ENCODE results near the gene VEGFD. TPM values are rescaled to one million over a fixed set of nuclear protein-coding genes. Genes with fewer than 3 reads are reported as not detected.

The VEGFD gene
- total and polyA plus RNA-seq, 9 of the 15 experiments (the other 6 are each of a cell fraction or from before 2014, with no cell fraction given): 0.03 TPM; not detected in 8

GRCh38 chrX:15373976-15374375 is 10.2 kb downstream of the VEGFD start:
- FAIRE-seq (no peak), ATAC-seq (no peak), DNase-seq (ENCODE audit: extremely low read depth in 1 of 4, low spot score in 3 of 4) (no peak)
- CTCF ChIA-PET (ENCODE audit: low intra/inter-chr PET ratio): no interaction called here
- H2AFZ ChIP-seq (ENCODE audit: low read depth, low read length): no peak overlapping the region
- no peaks in the 10 kb centered on the region; a peak in 2 of 5 replicates for H3K27me3 ChIP-seq (ENCODE audit: control insufficient read depth in 2 of 2, insufficient read depth in 2 of 2, low read length in 2 of 2)
- no peak overlapping the region for H3K4me2 ChIP-seq (ENCODE audit: insufficient read depth, low read length)
- no peaks in the 10 kb centered on the region for H4K20me1 ChIP-seq (replicated peaks; ENCODE audit: control insufficient read depth, insufficient read depth, low read length)
- intact Hi-C loops (cut with micrococcal nuclease): no loop called here
- in situ Hi-C loops (cut with MboI): no loop called here
- H3K9me1 ChIP-seq (ENCODE audit: control insufficient read depth, insufficient read depth, low read length): no peaks in the 10 kb centered on the region
- no peaks in the 10 kb centered on the region for H3K36me3 ChIP-seq (ENCODE audit: control insufficient read depth, insufficient read depth, low read length)
- TF ChIP-seq ZNF134 (CRISPR knock-in tag; conservative IDR thresholded peaks at IDR 0.05) (no peak), E2F1 (CRISPR knock-in tag; IDR thresholded peaks at IDR 0.05) (no peak), PHF8 (IDR thresholded peaks at IDR 0.05; ENCODE audit: borderline replicate concordance, low read length) (no peak), ZFX (CRISPR knock-in tag; IDR thresholded peaks at IDR 0.05) (no peak), NFYB (IDR thresholded peaks at IDR 0.05; ENCODE audit: extremely low read depth, insufficient read length) (no peak), RBM39 (optimal IDR thresholded peaks at IDR 0.05; ENCODE audit: low read depth, low read length) (no peak), SRF (CRISPR knock-in tag; IDR thresholded peaks at IDR 0.05) (no peak), FOXJ2 (tag; IDR thresholded peaks at IDR 0.05) (no peak), ZC3H11A (IDR thresholded peaks at IDR 0.05; ENCODE audit: low read depth, low read length) (no peak), ZNF224 (CRISPR knock-in tag; IDR thresholded peaks at IDR 0.05) (no peak), KLF1 (tag; IDR thresholded peaks at IDR 0.05) (no peak), IRF2 (CRISPR knock-in tag; IDR thresholded peaks at IDR 0.05) (no peak), TAF9B (IDR thresholded peaks at IDR 0.05; ENCODE audit: partially characterized antibody) (no peak), SETDB1 (IDR thresholded peaks at IDR 0.05; ENCODE audit: low read length) (no peak)
- 0% methylated on average over 3 of the region's 3 CpGs for WGBS (ENCODE audit: insufficient coverage, low coverage, missing lambda C conversion rate)
- H3K4me3 ChIP-seq: no peak overlapping the region
- H3K27ac ChIP-seq (ENCODE audit: extremely low read depth, low read depth, low read length): no peak overlapping the region
- H3K4me1 ChIP-seq (replicated peaks in 1 of 2; ENCODE audit: control insufficient read depth in 2 of 2, insufficient read depth in 2 of 2, low read length in 2 of 2): no peaks in the 10 kb centered on the region
- no TSS peak for BruUV-seq (replicated peaks)
- no peaks in the 10 kb centered on the region for H3K79me2 ChIP-seq (ENCODE audit: control insufficient read depth, insufficient read depth, low read length)
- H3K9me3 ChIP-seq (replicated peaks; ENCODE audit: control insufficient read depth, insufficient read depth, low read depth, low read length): no peaks in the 10 kb centered on the region
- no peak overlapping the region for H3K9ac ChIP-seq (ENCODE audit: insufficient read depth in 1 of 2, low read depth in 2 of 2, low read length in 2 of 2)
- POLR2A ChIA-PET: interaction anchor here (1.1 to 1.2 kb wide), 2 partner anchors 11 to 20 kb away, joined by 3 to 4 read pairs; no protein-coding TSS in a partner anchor
